GM19099 (cell line): ENCODE results near the gene RTBDN.

Experiments
- POLR2A ChIP-seq: IDR thresholded peaks from 3 replicates; pipeline ENCODE4 v1.6.1; 2011; ENCODE audit warnings: low read depth; ENCODE audit not compliant: insufficient read length; ENCODE audit errors: extremely low read depth

RTBDN gene

DNA sequence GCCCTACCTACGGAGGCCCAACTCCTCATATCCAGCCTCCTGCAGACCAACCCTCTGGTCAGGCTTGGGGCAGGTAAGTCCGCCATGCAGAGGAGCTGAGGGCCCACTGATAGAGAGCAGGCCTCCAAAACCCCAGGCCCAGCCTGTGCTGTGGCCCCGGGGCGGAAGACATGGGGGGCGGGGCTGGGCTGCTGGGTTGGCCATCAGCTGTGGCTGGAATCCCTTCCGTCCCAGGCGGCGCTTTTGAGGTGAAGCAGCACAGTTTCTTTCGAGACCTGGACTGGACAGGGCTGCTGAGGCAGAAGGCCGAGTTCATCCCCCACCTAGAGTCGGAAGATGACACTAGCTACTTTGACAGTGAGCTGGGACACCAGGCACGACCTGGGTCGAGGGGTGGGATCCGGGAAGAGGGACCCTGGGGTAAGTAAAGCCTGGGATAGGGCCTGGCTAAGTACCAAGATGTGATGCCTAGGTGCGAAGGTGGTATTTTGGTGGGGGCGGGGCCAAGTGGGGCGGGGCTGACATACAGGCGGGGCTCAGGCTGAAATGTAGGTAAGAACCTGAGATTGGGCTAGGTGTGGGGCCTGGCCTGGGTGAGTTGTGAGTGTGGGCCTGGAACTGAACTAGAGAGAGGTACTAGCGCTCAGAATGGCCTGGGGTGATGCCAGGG is 31.5 kb upstream of the RTBDN start:
- TF ChIP-seq POLR2A = no peak

DNA sequence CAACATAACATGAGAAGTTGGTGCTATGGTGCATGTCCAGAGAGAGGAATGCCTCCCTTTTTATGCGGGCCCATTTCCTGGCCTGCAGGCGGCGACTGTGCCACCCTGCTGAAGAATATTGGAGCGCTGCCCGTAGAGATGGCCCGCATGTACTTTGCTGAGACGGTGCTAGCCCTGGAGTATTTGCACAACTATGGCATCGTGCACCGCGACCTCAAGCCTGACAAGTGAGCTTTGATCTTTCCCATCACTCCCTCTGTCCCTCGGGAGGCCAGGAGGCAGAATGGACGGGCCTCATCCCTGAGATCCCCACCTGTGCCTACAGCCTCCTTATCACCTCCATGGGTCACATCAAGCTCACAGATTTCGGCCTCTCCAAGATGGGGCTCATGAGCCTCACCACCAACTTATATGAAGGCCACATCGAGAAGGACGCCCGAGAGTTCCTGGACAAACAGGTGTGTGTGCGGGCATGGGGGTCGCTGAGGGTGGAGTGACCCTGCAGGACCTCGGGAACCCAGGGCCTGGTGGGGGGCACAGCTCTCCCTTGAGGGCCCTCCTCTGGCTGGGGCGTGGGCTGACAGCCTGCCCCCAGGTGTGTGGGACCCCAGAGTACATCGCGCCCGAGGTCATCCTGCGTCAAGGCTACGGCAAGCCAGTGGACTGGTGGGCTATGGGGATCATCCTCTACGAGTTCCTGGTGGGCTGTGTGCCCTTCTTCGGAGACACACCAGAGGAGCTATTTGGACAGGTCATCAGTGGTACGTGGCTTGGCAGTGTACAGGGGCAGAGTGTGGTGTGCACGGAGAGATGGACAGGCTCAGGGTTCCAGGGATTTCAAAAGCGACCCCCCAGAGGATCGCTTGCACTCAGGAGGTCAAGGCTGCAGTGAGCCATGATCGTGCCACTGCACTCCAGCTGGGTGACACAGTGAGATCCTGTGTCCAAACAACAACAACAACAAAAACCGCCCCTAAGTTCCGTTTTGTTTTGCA is 30.6 kb upstream of the RTBDN start:
- TF ChIP-seq POLR2A = no peak

DNA sequence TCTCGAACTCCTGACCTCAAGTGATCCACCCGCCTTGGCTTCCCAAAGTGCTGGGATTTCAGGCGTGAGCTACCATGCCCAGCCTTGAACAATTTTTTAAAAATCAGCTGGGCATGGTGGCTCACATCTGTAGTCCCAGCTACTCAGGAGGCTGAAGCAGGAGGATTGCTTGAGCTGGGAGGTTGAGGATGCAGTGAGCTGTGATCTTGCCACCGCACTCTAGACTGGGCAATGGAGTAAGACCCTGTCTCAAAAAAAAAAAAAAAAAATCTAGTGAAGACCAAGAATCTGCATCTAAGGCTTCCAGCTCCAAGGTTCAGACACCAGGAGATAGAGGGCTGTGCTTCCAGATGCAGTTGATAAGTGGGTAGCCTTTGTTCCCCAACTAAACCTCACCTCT is 29.8 kb upstream of the RTBDN start:
- TF ChIP-seq POLR2A = no peak

DNA sequence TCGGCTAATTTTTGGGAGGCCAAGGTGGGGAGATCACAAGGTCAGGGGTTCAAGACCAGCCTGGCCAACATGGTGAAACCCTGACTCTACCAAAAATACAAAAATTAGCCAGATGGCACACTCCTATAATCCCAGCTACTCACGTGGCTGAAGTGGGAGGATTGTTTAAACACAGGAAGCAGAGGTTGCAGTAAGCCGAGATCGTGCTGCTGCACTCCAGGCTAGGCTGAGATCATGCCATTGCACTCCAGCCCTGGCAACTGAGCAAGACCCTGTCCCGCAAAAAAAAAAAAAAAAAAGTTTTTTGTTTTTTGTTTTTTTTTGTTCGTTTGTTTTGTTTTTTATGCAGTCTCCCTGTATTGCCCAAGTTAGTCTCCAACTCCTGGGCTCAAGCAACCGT is 25.2 kb upstream of the RTBDN start:
- no peak for TF ChIP-seq POLR2A

DNA sequence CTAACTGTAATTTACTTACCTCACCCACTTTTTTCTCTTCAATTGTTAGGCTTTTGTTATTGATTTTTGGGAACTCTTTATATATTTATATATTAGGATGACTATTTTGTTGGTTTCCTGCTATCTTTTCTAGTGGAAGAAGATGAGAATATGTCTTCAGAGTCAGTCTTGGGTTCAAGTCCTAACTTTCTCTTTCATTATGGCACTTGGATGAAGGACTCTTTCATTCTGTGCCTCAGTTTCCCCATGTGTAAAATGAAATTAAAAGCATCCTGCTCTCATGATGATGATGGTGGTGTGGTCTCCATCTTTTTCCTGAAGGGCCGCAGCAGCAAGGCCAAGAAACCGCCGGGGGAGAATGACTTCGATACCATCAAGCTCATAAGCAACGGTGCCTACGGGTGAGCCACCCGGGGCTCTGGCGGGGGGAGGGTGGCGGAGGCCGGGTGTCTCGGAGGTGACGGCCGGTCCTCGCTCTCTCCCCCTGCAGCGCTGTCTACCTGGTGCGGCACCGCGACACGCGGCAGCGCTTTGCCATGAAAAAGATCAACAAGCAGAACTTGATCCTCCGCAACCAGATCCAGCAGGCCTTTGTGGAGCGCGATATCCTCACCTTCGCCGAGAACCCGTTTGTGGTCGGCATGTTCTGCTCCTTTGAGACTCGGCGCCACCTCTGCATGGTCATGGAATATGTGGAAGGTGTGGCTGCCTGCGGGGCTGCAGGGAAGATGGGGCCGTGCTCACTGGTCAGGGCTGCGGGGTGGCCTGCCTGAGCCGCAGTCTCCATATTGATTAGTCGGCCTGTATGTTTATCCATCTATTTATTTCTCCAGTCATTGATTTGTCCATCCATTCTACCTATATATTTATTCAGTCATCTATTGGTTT is 23.9 kb upstream of the RTBDN start:
- TF ChIP-seq POLR2A = no peak

DNA sequence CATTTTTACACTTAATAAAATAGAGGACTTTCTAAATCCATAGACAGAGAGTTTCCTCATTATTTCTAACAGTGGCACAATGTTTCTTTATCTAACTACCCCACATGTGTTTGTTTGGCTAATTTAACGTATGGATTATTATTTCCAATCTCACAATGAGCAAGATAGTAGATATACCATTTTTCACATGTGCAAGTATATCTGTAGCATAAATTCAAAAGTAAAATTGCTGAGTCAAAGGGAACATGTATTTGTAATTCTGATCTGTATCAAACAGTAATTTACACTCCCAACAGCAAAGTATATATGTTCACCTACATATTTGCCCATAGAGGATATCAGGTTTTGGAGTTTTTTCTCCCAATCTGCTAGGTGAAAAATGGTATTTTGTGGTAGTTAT is 22.3 kb upstream of the RTBDN start:
- TF ChIP-seq POLR2A = no peak

DNA sequence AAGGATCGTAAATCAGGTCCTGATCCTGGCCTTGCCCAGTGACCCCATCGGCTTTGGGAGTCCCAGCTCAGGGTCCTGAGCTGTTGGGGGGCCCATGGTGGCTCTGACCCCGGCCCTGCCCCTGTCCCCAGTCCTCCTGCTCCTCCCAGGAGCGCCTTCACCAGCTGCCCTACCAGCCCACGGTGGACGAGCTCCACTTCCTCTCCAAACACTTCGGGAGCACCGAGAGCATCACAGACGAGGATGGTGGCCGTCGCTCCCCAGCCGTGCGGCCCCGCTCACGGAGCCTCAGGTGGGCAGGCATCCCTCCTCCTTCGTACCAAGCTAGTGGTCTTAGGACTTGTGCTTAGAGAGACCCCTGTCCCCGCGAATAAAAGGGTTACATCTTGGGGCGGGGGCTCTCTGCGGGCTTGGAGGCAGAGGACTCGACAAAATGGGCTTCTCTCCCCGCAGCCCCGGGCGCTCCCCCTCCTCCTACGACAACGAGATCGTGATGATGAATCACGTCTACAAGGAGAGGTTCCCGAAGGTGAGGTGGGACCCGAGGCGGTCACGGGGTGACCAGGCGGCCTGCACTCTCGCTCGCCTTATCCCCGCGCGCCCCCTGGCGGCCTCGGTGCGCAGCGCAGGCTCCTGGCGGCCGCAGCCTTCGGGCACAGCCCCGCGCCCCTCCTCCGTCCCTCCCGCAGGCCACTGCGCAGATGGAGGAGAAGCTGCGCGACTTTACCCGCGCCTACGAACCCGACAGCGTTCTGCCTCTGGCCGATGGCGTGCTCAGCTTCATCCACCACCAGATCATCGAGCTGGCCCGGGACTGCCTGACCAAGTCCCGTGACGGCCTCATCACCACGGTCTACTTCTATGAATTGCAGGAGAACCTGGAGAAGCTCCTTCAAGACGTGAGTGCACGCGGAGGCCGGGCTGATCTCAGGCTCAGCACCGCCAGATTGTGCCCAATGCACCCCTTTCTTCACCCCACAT is 13.1 kb upstream of the RTBDN start:
- no peak for TF ChIP-seq POLR2A

DNA sequence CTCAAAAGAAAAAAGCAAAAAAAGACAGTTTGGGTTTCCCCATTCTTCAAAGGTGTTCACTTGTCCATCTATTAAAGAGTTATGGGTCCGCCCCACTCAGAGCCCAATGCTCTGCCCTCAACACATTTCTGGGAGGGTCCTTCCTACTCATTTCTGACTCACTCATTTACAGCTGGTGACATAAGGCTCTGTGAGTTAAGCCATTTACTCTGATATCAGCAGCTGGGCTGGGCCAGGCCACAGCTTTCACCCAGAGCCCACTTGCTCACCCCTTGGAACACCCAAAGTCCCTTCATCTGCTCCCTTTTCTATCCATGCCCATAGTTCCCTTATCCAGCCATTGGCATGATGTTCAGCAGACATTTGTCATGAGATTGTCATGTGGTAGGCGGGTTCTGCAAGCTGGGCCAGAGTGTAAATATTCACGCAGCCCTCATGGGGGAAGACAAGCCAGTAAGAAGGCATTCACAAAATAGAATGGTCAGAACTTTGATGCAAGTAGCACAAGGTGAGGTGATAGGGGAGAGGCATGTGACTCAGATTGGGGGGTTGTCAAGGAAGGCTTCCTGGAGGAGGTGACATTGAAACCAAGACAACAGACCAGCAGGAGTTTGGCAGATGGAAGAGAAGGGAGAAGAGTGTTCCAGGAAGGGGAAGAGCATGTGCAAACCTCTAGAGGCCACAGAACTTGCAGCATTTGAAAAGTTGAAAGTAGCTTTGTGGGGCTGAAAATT is 9.8 kb upstream of the RTBDN start:
- no peak for TF ChIP-seq POLR2A

DNA sequence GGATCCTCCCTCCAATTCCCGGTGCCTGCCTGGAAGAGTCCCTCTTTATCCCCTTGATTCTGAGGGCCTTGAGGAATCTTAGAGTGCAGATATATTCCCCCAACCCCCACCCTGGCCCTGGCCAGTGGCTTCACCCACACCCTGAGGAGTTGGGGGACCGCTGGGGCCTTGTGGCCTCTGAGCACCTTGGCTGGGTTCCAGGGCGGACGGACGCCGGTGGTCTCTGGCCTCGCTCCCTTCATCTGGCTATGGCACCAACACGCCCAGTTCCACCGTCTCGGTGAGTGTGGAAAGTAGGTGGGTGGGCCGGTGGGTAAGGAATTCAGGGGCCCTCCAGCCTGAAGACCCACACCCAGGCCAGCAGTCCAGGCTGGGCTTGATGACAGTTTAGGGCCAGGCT is 8.9 kb upstream of the RTBDN start:
- TF ChIP-seq POLR2A = no peak

DNA sequence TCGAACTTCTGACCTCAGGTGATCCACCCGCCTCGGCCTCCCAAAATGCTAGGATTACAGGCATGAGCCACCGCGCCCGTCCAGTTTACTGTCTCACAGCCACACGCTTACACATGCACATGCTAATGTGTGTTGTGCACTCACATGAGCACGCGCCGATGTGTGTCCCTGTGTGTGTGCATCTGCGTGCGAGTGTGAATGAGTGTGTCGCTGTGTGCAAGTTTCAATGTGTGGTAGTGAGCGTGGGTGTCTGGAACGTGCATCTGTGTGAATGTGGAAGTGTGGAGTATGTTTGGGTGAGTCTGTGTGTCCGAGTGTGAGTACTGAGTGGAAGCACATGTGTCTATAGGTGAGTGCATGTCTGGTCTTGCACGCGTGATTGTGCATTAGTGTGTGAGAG is 8.1 kb upstream of the RTBDN start:
- no peak for TF ChIP-seq POLR2A

DNA sequence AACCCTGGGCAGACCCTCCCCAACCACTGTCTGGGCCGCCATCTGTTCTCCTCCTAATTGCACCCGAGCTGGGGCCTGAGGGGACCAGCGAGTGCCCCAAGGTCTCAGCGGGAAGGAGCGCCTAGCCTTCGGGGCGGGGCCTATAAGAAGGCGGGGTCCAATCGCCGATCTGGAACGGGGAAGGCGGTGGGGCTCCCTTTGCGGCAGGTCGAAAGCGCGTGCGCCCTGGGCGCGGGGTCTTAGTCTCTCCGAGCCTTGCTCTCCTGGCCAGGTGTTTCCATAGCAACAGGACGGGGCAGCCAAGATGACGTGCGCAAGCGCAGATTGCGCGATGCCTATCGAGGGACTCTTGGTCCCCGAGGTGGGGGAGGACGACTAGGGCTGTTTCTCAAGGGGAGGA is 6.7 kb upstream of the RTBDN start:
- TF ChIP-seq POLR2A = no peak

DNA sequence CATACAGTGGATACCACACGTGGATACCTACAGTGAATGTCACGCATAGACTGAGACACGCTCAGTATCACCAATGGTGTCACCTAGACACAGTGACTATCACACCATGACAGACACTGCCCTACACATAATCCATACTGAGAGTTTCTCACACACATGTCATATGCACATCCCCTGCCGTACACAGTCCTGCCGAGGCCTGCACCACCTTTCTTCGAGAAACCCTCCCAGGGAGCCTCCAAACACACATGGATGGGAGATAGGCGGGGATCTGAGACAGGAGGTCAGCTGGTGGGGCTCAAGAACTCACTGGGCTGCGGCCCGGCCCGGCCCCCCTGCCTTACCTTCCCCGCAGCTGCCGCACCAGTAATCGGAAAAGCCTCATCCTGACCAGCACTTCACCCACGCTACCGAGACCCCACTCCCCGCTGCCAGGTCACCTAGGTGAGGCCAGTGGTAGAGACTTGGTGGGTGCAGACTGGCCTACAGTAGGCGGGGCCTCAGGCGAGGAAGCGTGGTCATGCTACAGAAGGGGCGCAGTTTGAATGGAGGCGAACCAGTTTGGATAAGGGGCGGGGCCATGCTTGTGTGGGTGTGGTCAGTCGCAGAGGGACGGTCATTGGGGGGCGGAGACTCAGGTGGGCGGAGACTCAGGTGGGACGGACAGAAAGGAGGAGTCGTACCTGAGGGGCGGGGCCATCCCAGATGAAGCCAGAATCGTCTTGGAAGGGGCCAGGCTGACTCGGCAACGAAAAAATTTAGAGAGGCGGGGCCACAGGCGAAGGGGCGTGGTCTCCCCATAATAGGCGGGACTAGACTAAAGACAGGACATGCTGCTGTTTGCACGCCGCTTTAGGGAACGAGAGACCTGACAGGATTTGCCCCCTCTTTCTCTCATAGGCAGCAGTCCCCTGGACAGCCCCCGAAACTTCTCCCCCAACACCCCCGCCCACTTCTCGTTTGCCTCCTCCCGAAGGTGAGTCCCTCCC is 6.0 kb upstream of the RTBDN start:
- TF ChIP-seq POLR2A = no peak
